ENCODE measurements around the gene RAVER1. TPM values are rescaled to one million over a fixed set of nuclear protein-coding genes. Genes with fewer than 3 reads are reported as not detected.

RAVER1 gene
- total and polyA plus RNA-seq, 10 of the 15 experiments (the other 5 are each of a cell fraction or from before 2014, with no cell fraction given): 0.03 to 87.0 (median 12.1) TPM

GRCh38 chr19:10285393-10285792 is 47.9 kb downstream of the RAVER1 start (continued):
- no peak for TF ChIP-seq NKRF (conservative IDR thresholded peaks at IDR 0.05)
- no peak for TF ChIP-seq LARP7 (IDR thresholded peaks at IDR 0.05)
- TF ChIP-seq DPF2 (IDR thresholded peaks at IDR 0.05): no peak
- TF ChIP-seq SPI1 (IDR thresholded peaks at IDR 0.05; ENCODE audit: borderline replicate concordance, insufficient read depth, low read depth, low read length): 0 out of 2 replicates have a peak, but pooled peaks have one; percentile 10
- TF ChIP-seq MAX (IDR thresholded peaks at IDR 0.05; ENCODE audit: low read depth, low read length): no peak
- no peak for TF ChIP-seq EED (IDR thresholded peaks at IDR 0.05; ENCODE audit: low read depth)
- TF ChIP-seq SUPT20H (IDR thresholded peaks at IDR 0.05; ENCODE audit: borderline replicate concordance, control insufficient read depth, low read depth, low read length): no peak
- no peak for TF ChIP-seq CREM (IDR thresholded peaks at IDR 0.05; ENCODE audit: low read depth)
- no peak for TF ChIP-seq CEBPZ (IDR thresholded peaks at IDR 0.05; ENCODE audit: low read depth, low read length)
- no peak for TF ChIP-seq BACH1 (IDR thresholded peaks at IDR 0.05; ENCODE audit: borderline replicate concordance)
- TF ChIP-seq MYB (IDR thresholded peaks at IDR 0.05; ENCODE audit: borderline replicate concordance, low read depth, low read length): no peak
- TF ChIP-seq E4F1 (IDR thresholded peaks at IDR 0.05; ENCODE audit: borderline replicate concordance, partially characterized antibody): no peak
- no peak for TF ChIP-seq POU2F2 (IDR thresholded peaks at IDR 0.05; ENCODE audit: borderline replicate concordance, low read depth, low read length)
- TF ChIP-seq BCLAF1 (IDR thresholded peaks at IDR 0.05): no peak
- no peak for TF ChIP-seq TCF7 (IDR thresholded peaks at IDR 0.05; ENCODE audit: borderline replicate concordance)
- TF ChIP-seq NFIC (IDR thresholded peaks at IDR 0.05; ENCODE audit: low read depth, low read length): no peak
- no peak for TF ChIP-seq SMAD1 (IDR thresholded peaks at IDR 0.05; ENCODE audit: low read depth, partially characterized antibody)

Measured in GM12878 (cell line).